Endothelial cell of umbilical vein (primary cell): ENCODE results near the gene CASK. TPM values are rescaled to one million over a fixed set of nuclear protein-coding genes. Genes with fewer than 3 reads are reported as not detected.

Experiments used
- BruUV-seq: library from RNA; stranded (reverse); fragments of 400-500 nt; replicated peaks from 2 replicates; lab custom pipeline; 2021; lab: Mats Ljungman, UMichigan
- CTCF ChIA-PET: fragments of 300-600, 350-600 bp; sonication (Branson Sonifier 250); formaldehyde crosslinking; loops from one replicate; lab custom pipeline; 2021; ENCODE audit warnings: antibody characterized with exemption, inconsistent platforms; lab: Charles Lee
- POLR2A ChIA-PET: fragments of 300-600, 350-600 bp; sonication (Branson Sonifier 250); formaldehyde crosslinking; loops from one replicate; lab custom pipeline; 2021; ENCODE audit warnings: antibody characterized with exemption, inconsistent platforms; lab: Charles Lee
- DNase-seq: peaks from one replicate; pipeline ENCODE4 v3.0.0-alpha.2; 2011; ENCODE audit warnings: low read depth, low spot score
- FAIRE-seq: peaks from 2 replicates; lab custom pipeline; 2011; peaks lifted over from hg19 to GRCh38; lab: Jason Lieb, UNC
- H2AFZ ChIP-seq: 2 replicates; pipeline ENCODE4 v1.6.0; 2012; ENCODE audit warnings: low read depth, low read length, control low read depth, inconsistent platforms
- H3K27ac ChIP-seq: 2 replicates; pipeline ENCODE4 v1.5.1; 2011; ENCODE audit warnings: low read depth, mild to moderate bottlenecking, control low read depth, low read length, moderate library complexity; ENCODE audit not compliant: insufficient read depth
- H3K27me3 ChIP-seq, 2 experiments: 2 replicates each; pipeline versions ENCODE4 v1.6.0 to v1.6.1; 2011; ENCODE audit warnings: low read length in 2 of 2, mixed read lengths in 1 of 2; ENCODE audit not compliant: control insufficient read depth in 2 of 2, insufficient read depth in 2 of 2
- H3K36me3 ChIP-seq, 2 experiments: 2 replicates in 1 of 2; 3 replicates in 1 of 2; pipeline ENCODE4 v1.5.1; 2011; ENCODE audit warnings: low read length in 2 of 2, mild to moderate bottlenecking in 1 of 2, moderate library complexity in 1 of 2; ENCODE audit not compliant: control insufficient read depth in 2 of 2, insufficient read depth in 2 of 2; ENCODE audit errors: extremely low read depth in 1 of 2
- H3K4me1 ChIP-seq: 3 replicates; pipeline ENCODE4 v1.5.1; 2011; ENCODE audit warnings: mild to moderate bottlenecking, low read length; ENCODE audit not compliant: control insufficient read depth, insufficient read depth; ENCODE audit errors: extremely low read depth
- H3K4me2 ChIP-seq: 2 replicates; pipeline ENCODE4 v1.6.1; 2011; ENCODE audit warnings: low read length, control low read depth, mixed read lengths; ENCODE audit not compliant: insufficient read depth
- H3K4me3 ChIP-seq, 3 experiments: fragments of 200-600 bp in 1 of 3; sonication (generic), shearing (Covaris generic) in 1 of 3; replicated peaks in 1 of 3; 2 replicates each; pipeline ENCODE4 v1.5.1; 2011 to 2016; ENCODE audit warnings: control low read depth in 3 of 3, low read length in 3 of 3, mild to moderate bottlenecking in 2 of 3, inconsistent platforms in 1 of 3, low read depth in 1 of 3, moderate library complexity in 1 of 3; ENCODE audit not compliant: insufficient read depth in 1 of 3
- H3K79me2 ChIP-seq: 2 replicates; pipeline ENCODE4 v1.6.0; 2012; ENCODE audit warnings: low read length, inconsistent platforms; ENCODE audit not compliant: control insufficient read depth, insufficient read depth
- H3K9ac ChIP-seq: replicated peaks from 2 replicates; pipeline ENCODE3; 2011; ENCODE audit warnings: low read length, control low read depth; ENCODE audit not compliant: insufficient read depth; ENCODE audit errors: extremely low read depth
- H3K9me1 ChIP-seq: replicated peaks from 3 replicates; pipeline ENCODE4 v1.6.0; 2011; ENCODE audit warnings: mild to moderate bottlenecking, low read length; ENCODE audit not compliant: control insufficient read depth, insufficient read depth; ENCODE audit errors: extremely low read depth
- H3K9me3 ChIP-seq: replicated peaks from 2 replicates; pipeline ENCODE4 v1.5.1; 2012; ENCODE audit warnings: low read length, inconsistent platforms; ENCODE audit not compliant: control insufficient read depth, insufficient read depth
- H4K20me1 ChIP-seq: replicated peaks from 2 replicates; pipeline ENCODE3; 2011; ENCODE audit warnings: mild to moderate bottlenecking, low read length; ENCODE audit not compliant: control insufficient read depth, insufficient read depth; ENCODE audit errors: extremely low read depth
- CTCF ChIP-seq, 2 donors: IDR thresholded peaks; 1 replicate in 1 of 2; 2 replicates in 1 of 2; pipeline ENCODE4 v1.5.1; 2011; ENCODE audit warnings: low read length in 2 of 2, mild to moderate bottlenecking in 2 of 2, moderate library complexity in 2 of 2, control low read depth in 1 of 2, inconsistent platforms in 1 of 2, low read depth in 1 of 2; ENCODE audit not compliant: insufficient read depth in 1 of 2; ENCODE audit errors: extremely low read depth in 1 of 2
- EZH2 ChIP-seq: IDR thresholded peaks from 2 replicates; pipeline ENCODE4 v1.6.1; 2012; ENCODE audit warnings: borderline replicate concordance, low read depth, mild to moderate bottlenecking, moderate library complexity, low read length, inconsistent platforms; ENCODE audit not compliant: severe bottlenecking
- FOS ChIP-seq: IDR thresholded peaks from 2 replicates; pipeline ENCODE4 v1.6.1; 2011; ENCODE audit warnings: mild to moderate bottlenecking, low read length, moderate library complexity, borderline replicate concordance; ENCODE audit not compliant: insufficient read depth
- GATA2 ChIP-seq: IDR thresholded peaks from 2 replicates; pipeline ENCODE4 v1.7.0; 2011; ENCODE audit warnings: low read depth, mild to moderate bottlenecking, moderate library complexity, mixed read lengths, low read length; ENCODE audit not compliant: insufficient read length, insufficient read depth
- JUN ChIP-seq: IDR thresholded peaks from 2 replicates; pipeline ENCODE4 v1.6.1; 2011; ENCODE audit warnings: borderline replicate concordance, low read depth; ENCODE audit not compliant: insufficient read length, insufficient read depth
- MYC ChIP-seq: IDR thresholded peaks from one replicate; pipeline ENCODE4 v1.6.1; 2011; ENCODE audit warnings: mild to moderate bottlenecking, low read depth, low read length
- POLR2A ChIP-seq: IDR thresholded peaks from 2 replicates; pipeline ENCODE4 v1.6.1; 2012; ENCODE audit warnings: low read depth, mild to moderate bottlenecking, control low read depth, low read length
- POLR2AphosphoS5 ChIP-seq: IDR thresholded peaks from 2 replicates; pipeline ENCODE4 v1.6.1; 2012; ENCODE audit warnings: low read depth, mild to moderate bottlenecking, control low read depth, low read length, moderate library complexity; ENCODE audit not compliant: insufficient read depth
- dilution Hi-C: fragments of 300-500 bp; cut with MboI; formaldehyde crosslinking; loops from one replicate; pipeline ENCODE4 v1.15.0; 2019; ENCODE audit warnings: low sequenced_read_pairs; ENCODE audit not compliant: extremely low pct_ligation_motif_present
- intact Hi-C: fragments of 100-400 bp; cut with micrococcal nuclease; formaldehyde crosslinking; loops from one replicate; pipeline ENCODE4 v1.10.0; 2022
- polyA plus RNA-seq, 4 experiments: library from polyadenylated mRNA; depleted of rRNA in 3 of 4; stranded (reverse) in 3 of 4; unstranded in 1 of 4; fragments of >200 nt; gene quantifications; 2 replicates each; pipeline versions ENCODE4 v1.2.1 to v1.2.3, GENCODE V29; 2011 to 2012; ENCODE audit warnings: missing spikeins in 1 of 4
- total RNA-seq: library from RNA; stranded (reverse); gene quantifications from 2 replicates; pipeline ENCODE4 v1.2.3, GENCODE V29; 2021
- TF ChIP-seq, protein P1 (sequence below): IDR thresholded peaks from 2 replicates; pipeline ENCODE4 v1.6.1; 2011; ENCODE audit not compliant: insufficient read depth, insufficient read length

CASK gene
- total and polyA plus RNA-seq, 2 donors (not counting 3 experiments of a cell fraction or from before 2014, with no cell fraction given) = 6.4 to 30.4 TPM

- Histone ChIP-seq H4K20me1 (no peaks in the 10 kb centered on the region), H2AFZ (no peak overlapping the region), H3K79me2 (no peaks in the 10 kb centered on the region), H3K9ac (no peak overlapping the region), H3K36me3 (no peaks in the 10 kb centered on the region), H3K4me3 (no peak overlapping the region), H3K9me1 (no peaks in the 10 kb centered on the region), H3K27me3 (no peaks in the 10 kb centered on the region), H3K4me2 (no peak overlapping the region), H3K27ac (no peak overlapping the region), H3K4me1 (no peaks in the 10 kb centered on the region), H3K9me3 (no peaks in the 10 kb centered on the region)
- ChIA-PET CTCF (interaction anchor here (0.8 kb wide), 1 partner anchor 120 kb away, joined by 4 read pairs; no protein-coding TSS in a partner anchor), POLR2A (no interaction called here)
- DNase-seq (no peak), FAIRE-seq (no peak)
- no peak for TF ChIP-seq POLR2A
- no peak for TF ChIP-seq FOS
- TF ChIP-seq, protein P1, sequence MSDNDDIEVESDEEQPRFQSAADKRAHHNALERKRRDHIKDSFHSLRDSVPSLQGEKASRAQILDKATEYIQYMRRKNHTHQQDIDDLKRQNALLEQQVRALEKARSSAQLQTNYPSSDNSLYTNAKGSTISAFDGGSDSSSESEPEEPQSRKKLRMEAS = no peak
- TF ChIP-seq POLR2AphosphoS5 = no peak
- no peak for TF ChIP-seq GATA2
- TF ChIP-seq CTCF (IDR thresholded peaks at IDR 0.05; ENCODE audit: extremely low read depth in 1 of 2, insufficient read depth in 1 of 2, low read depth in 1 of 2, low read length in 2 of 2) = no peak
- no peak for TF ChIP-seq MYC
- TF ChIP-seq JUN = no peak
- no peak for TF ChIP-seq EZH2
- BruUV-seq = no TSS peak
- dilution Hi-C loops (no loop called here), intact Hi-C loops (no loop called here)
These were observed 23.0 kb downstream of the CASK start for GRCh38 chrX:41900321-41900720.
